Spleen (tissue), 7 donors: ENCODE results near the gene DMD.

Source experiments
- POLR2A ChIP-seq, 3 donors: fragments of 450-650 bp; IDR thresholded peaks; one replicate each; pipeline ENCODE4 v1.5.1; 2017; ENCODE audit warnings: antibody characterized with exemption in 3 of 3, mild to moderate bottlenecking in 1 of 3
- TF ChIP-seq, protein P1 (sequence below), 11 experiments: fragments of 200-600 bp in 7 of 11; fragments of 450-650 bp in 4 of 11; sonication (generic) in 4 of 11; IDR thresholded peaks in 8 of 11; conservative IDR thresholded peaks in 3 of 11; 1 replicate in 7 of 11; 2 replicates in 4 of 11; pipeline versions ENCODE4 v1.4.0 to v1.8.0; 2016 to 2021; ENCODE audit warnings: antibody characterized with exemption in 11 of 11, inconsistent platforms in 4 of 11, mild to moderate bottlenecking in 1 of 11
- donor health status: DM: no; HTN: no; CAD: no; lungs with moderate emphysema.
- donor health status: DM: no; HTN: no; CAD: no.
- donor health status: DM: no; HTN: no; CAD: no.

- TF ChIP-seq, protein P1, sequence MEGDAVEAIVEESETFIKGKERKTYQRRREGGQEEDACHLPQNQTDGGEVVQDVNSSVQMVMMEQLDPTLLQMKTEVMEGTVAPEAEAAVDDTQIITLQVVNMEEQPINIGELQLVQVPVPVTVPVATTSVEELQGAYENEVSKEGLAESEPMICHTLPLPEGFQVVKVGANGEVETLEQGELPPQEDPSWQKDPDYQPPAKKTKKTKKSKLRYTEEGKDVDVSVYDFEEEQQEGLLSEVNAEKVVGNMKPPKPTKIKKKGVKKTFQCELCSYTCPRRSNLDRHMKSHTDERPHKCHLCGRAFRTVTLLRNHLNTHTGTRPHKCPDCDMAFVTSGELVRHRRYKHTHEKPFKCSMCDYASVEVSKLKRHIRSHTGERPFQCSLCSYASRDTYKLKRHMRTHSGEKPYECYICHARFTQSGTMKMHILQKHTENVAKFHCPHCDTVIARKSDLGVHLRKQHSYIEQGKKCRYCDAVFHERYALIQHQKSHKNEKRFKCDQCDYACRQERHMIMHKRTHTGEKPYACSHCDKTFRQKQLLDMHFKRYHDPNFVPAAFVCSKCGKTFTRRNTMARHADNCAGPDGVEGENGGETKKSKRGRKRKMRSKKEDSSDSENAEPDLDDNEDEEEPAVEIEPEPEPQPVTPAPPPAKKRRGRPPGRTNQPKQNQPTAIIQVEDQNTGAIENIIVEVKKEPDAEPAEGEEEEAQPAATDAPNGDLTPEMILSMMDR (IDR thresholded peaks at IDR 0.05 in 8 of 11, conservative IDR thresholded peaks at IDR 0.05 in 3 of 11) = no peak
- no peak for TF ChIP-seq POLR2A (IDR thresholded peaks at IDR 0.05)
Observed at GRCh38 chrX:31697294-31697916, 1513.9 kb downstream of the DMD start.
